Measurements from ENCODE around the gene EIF6. TPM values are rescaled to one million over a fixed set of nuclear protein-coding genes. Genes with fewer than 3 reads are reported as not detected.

Gene EIF6
- total RNA-seq, 5 donors from 2014 or later (not counting 1 experiment from before 2014, with no cell fraction given), result 43.8 to 70.7 (median 69.6) TPM

GRCh38 chr20:35301426-35301825 is 16.9 kb upstream of the EIF6 start:
- Mint-ChIP-seq H3K9me3 (no peaks in the 10 kb centered on the region), H3K36me3 (no peaks in the 10 kb centered on the region), H3K27me3 (no peaks in the 10 kb centered on the region), H3K4me3 (no peak overlapping the region), H3K4me1 (peaks cover 5 to 12% (median 12%) of the 10 kb centered on the region in 3 donors), H3K27ac (no peak overlapping the region)
- no peaks in the 10 kb centered on the region for H3K9me3 ChIP-seq
- H3K4me3 ChIP-seq (ENCODE audit: control insufficient read depth in 1 of 2, extremely low read depth in 1 of 2, low read length in 1 of 2), result no peak overlapping the region
- DNase-seq (no peak), ATAC-seq (replicated peaks in 1 of 4) (no peak)
- POLR2A ChIA-PET, result no interaction called here
- WGBS (ENCODE audit: insufficient coverage), result no CpG with 5 or more reads among the region's 2 CpGs
- peaks cover 0 to 1% of the 10 kb centered on the region in 2 experiments for H3K27me3 ChIP-seq (replicated peaks in 1 of 2; ENCODE audit: control insufficient read depth in 2 of 2, extremely low read depth in 1 of 2, insufficient read depth in 2 of 2, low read length in 1 of 2)
- H3K36me3 ChIP-seq (ENCODE audit: control insufficient read depth in 2 of 2, extremely low read depth in 1 of 2, insufficient read depth in 1 of 2, low read length in 1 of 2), result peaks cover 3 to 10% of the 10 kb centered on the region in 2 donors
- no peak overlapping the region for H3K27ac ChIP-seq (ENCODE audit: low read length)
- H3K4me1 ChIP-seq (ENCODE audit: control insufficient read depth in 1 of 2, extremely low read depth in 1 of 2, insufficient read depth in 2 of 2, low read length in 2 of 2), result peaks cover 0 to 10% of the 10 kb centered on the region in 2 experiments
- CTCF ChIA-PET, result interaction anchor here (0.5 to 0.7 kb wide), 4 partner anchors 138 to 485 kb away, joined by 3 to 7 read pairs (median 4); no protein-coding TSS in a partner anchor

DNA sequence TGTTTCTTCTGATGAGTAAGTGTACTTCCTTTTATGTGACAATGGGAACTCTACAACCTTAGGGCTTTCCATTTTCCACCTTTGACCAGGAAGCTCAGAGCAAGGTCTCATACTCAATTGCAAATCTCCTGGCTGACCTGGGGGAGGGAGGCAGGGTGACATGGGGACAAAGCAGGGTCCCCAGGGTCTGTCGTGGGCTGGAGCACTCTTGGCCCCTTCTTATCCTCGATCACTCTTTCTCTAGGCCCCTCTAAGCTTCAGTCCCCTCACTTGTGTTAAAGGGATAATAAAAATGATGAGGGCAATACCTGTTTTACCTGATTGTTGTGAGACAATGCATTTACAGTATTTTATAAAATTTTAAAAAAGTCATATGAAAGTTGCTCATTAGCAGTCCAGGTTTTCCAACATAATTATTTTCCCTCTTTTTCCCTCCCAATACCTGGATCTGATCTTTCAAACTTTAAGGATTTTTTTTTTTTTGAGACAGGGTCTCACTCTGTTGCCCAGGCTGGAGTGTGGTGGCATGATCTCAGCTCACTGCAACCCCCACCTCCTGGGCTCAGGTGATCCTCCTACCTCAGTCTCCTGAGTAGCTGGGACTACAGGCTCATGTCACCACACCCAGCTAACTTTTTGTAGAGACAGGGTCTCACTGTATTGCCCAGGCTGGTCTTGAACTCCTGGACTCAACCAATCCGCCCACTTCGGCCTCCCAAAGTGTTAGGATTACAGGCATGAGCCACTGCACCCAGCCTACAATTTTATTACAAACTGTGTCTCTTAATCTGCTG is 16.1 kb upstream of the EIF6 start:
- Mint-ChIP-seq H3K27me3 (no peaks in the 10 kb centered on the region), H3K27ac (no peak overlapping the region), H3K4me1 (peaks cover 5 to 9% (median 8%) of the 10 kb centered on the region in 3 donors), H3K4me3 (no peak overlapping the region), H3K36me3 (no peaks in the 10 kb centered on the region), H3K9me3 (no peaks in the 10 kb centered on the region)
- no peak for ATAC-seq (replicated peaks in 1 of 4)
- POLR2A ChIA-PET, result no interaction called here
- Histone ChIP-seq H3K4me1 (ENCODE audit: control insufficient read depth in 1 of 2, extremely low read depth in 1 of 2, insufficient read depth in 2 of 2, low read length in 2 of 2) (peaks cover 0 to 10% of the 10 kb centered on the region in 2 experiments), H3K36me3 (ENCODE audit: control insufficient read depth in 2 of 2, extremely low read depth in 1 of 2, insufficient read depth in 1 of 2, low read length in 1 of 2) (peaks cover 3% of the 10 kb centered on the region in 2 donors), H3K4me3 (ENCODE audit: control insufficient read depth in 1 of 2, extremely low read depth in 1 of 2, low read length in 1 of 2) (no peak overlapping the region), H3K27ac (ENCODE audit: low read length) (no peak overlapping the region), H3K27me3 (replicated peaks in 1 of 2; ENCODE audit: control insufficient read depth in 2 of 2, extremely low read depth in 1 of 2, insufficient read depth in 2 of 2, low read length in 1 of 2) (peaks cover 0 to 8% of the 10 kb centered on the region in 2 experiments), H3K9me3 (no peaks in the 10 kb centered on the region)
- no peak for DNase-seq
- CTCF ChIA-PET, result interaction anchor here (0.7 kb wide), 3 partner anchors 38 to 484 kb away, joined by 3 read pairs; no protein-coding TSS in a partner anchor
- no CpG with 5 or more reads among the region's 4 CpGs for WGBS (ENCODE audit: insufficient coverage)

DNA sequence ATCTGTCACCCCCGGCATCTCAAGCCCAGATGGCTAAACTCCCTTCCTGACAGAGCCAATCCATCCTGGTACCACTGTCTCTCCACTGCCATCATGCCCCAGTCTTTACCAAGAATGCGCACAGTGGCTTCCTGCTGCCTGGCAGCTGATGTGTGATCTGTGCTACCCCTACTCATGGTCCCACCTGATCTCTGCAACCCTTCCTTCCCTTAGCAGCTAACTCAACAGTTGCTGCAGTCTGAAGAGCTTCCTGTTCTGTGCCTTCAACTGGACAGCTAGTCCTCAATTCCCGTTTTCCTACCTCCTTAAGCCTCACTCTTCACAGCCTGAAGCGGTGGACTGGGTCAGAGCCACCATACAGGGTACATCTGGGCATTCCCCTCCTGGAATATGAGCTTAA is 15.2 kb upstream of the EIF6 start:
- no peak overlapping the region for H3K27ac ChIP-seq (ENCODE audit: low read length)
- ATAC-seq (replicated peaks in 1 of 4), result no peak

GRCh38 chr20:35298264-35298663 is 13.7 kb upstream of the EIF6 start:
- H3K4me3 ChIP-seq (ENCODE audit: control insufficient read depth in 1 of 2, extremely low read depth in 1 of 2, low read length in 1 of 2), result no peak overlapping the region
- DNase-seq (no peak), ATAC-seq (replicated peaks in 1 of 4) (no peak)
- H3K27ac ChIP-seq (ENCODE audit: low read length), result no peak overlapping the region
- CTCF ChIA-PET, result interaction anchor here in 1 of 2 donors (0.7 kb wide), 1 partner anchor 57 kb away, joined by 3 read pairs; no protein-coding TSS in a partner anchor
- peaks cover 0 to 20% of the 10 kb centered on the region in 2 experiments for H3K27me3 ChIP-seq (replicated peaks in 1 of 2; ENCODE audit: control insufficient read depth in 2 of 2, extremely low read depth in 1 of 2, insufficient read depth in 2 of 2, low read length in 1 of 2)
- POLR2A ChIA-PET, result no interaction called here
- H3K4me3 Mint-ChIP-seq, result no peak overlapping the region
- no peaks in the 10 kb centered on the region for H3K4me1 Mint-ChIP-seq
- no peaks in the 10 kb centered on the region for H3K9me3 Mint-ChIP-seq
- H3K4me1 ChIP-seq (ENCODE audit: control insufficient read depth in 1 of 2, extremely low read depth in 1 of 2, insufficient read depth in 2 of 2, low read length in 2 of 2), result no peaks in the 10 kb centered on the region
- peaks cover 4 to 6% of the 10 kb centered on the region in 2 donors for H3K27me3 Mint-ChIP-seq
- peaks cover 0 to 2% of the 10 kb centered on the region in 2 donors for H3K36me3 ChIP-seq (ENCODE audit: control insufficient read depth in 2 of 2, extremely low read depth in 1 of 2, insufficient read depth in 1 of 2, low read length in 1 of 2)
- 58% methylated on average over 3 of the region's 5 CpGs for WGBS (ENCODE audit: insufficient coverage)
- H3K9me3 ChIP-seq, result no peaks in the 10 kb centered on the region
- no peak overlapping the region for H3K27ac Mint-ChIP-seq
- no peaks in the 10 kb centered on the region for H3K36me3 Mint-ChIP-seq

More for the DNA sequence above, 15.2 kb upstream of the EIF6 start:
- peaks cover 0 to 3% of the 10 kb centered on the region in 2 donors for H3K36me3 ChIP-seq (ENCODE audit: control insufficient read depth in 2 of 2, extremely low read depth in 1 of 2, insufficient read depth in 1 of 2, low read length in 1 of 2)
- POLR2A ChIA-PET, result no interaction called here
- no peaks in the 10 kb centered on the region for H3K9me3 Mint-ChIP-seq
- CTCF ChIA-PET, result no interaction called here
- peaks cover 5 to 6% (median 5%) of the 10 kb centered on the region in 3 donors for H3K4me1 Mint-ChIP-seq
- no peak for DNase-seq
- peaks cover 0 to 10% of the 10 kb centered on the region in 2 experiments for H3K4me1 ChIP-seq (ENCODE audit: control insufficient read depth in 1 of 2, extremely low read depth in 1 of 2, insufficient read depth in 2 of 2, low read length in 2 of 2)
- H3K4me3 Mint-ChIP-seq, result no peak overlapping the region
- H3K27me3 Mint-ChIP-seq, result peaks cover 0 to 4% of the 10 kb centered on the region in 2 donors
- no peaks in the 10 kb centered on the region for H3K9me3 ChIP-seq
- H3K36me3 Mint-ChIP-seq, result no peaks in the 10 kb centered on the region
- no peak overlapping the region for H3K4me3 ChIP-seq (ENCODE audit: control insufficient read depth in 1 of 2, extremely low read depth in 1 of 2, low read length in 1 of 2)
- WGBS (ENCODE audit: insufficient coverage), result 77% methylated on average over 4 of the region's 4 CpGs
- no peak overlapping the region for H3K27ac Mint-ChIP-seq
- peaks cover 0 to 8% of the 10 kb centered on the region in 2 experiments for H3K27me3 ChIP-seq (replicated peaks in 1 of 2; ENCODE audit: control insufficient read depth in 2 of 2, extremely low read depth in 1 of 2, insufficient read depth in 2 of 2, low read length in 1 of 2)

DNA sequence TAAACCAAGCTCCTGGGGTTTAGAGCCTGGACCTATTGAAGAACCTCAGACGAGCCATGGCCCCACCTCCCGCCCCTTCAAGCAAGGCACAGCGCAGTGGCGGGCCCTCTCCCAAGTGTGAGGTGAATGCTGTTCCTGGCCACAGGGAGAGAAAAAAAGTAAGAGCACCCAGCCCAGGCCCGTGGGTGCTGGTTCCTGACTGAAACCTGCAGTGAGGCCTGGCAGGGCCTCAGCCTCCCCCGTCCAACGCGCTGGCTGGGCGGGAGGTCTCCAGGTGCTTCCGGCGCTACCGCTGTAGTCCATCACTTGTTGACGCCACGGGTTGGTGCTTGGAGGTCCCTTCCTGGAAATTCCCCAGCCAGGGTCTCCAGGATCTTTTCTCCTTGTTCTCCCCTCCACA is 13.2 kb upstream of the EIF6 start:
- no peaks in the 10 kb centered on the region for H3K9me3 ChIP-seq
- H3K27ac ChIP-seq (ENCODE audit: low read length), result no peak overlapping the region
- ATAC-seq (replicated peaks in 1 of 4) (no peak), DNase-seq (no peak)
- Mint-ChIP-seq H3K9me3 (no peaks in the 10 kb centered on the region), H3K4me3 (no peak overlapping the region), H3K4me1 (no peaks in the 10 kb centered on the region), H3K36me3 (no peaks in the 10 kb centered on the region), H3K27me3 (peaks cover 4 to 8% of the 10 kb centered on the region in 2 donors), H3K27ac (no peak overlapping the region)
- no peaks in the 10 kb centered on the region for H3K4me1 ChIP-seq (ENCODE audit: control insufficient read depth in 1 of 2, extremely low read depth in 1 of 2, insufficient read depth in 2 of 2, low read length in 2 of 2)
- peaks cover 0 to 25% of the 10 kb centered on the region in 2 experiments for H3K27me3 ChIP-seq (replicated peaks in 1 of 2; ENCODE audit: control insufficient read depth in 2 of 2, extremely low read depth in 1 of 2, insufficient read depth in 2 of 2, low read length in 1 of 2)
- ChIA-PET CTCF (no interaction called here), POLR2A (no interaction called here)
- no peaks in the 10 kb centered on the region for H3K36me3 ChIP-seq (ENCODE audit: control insufficient read depth in 2 of 2, extremely low read depth in 1 of 2, insufficient read depth in 1 of 2, low read length in 1 of 2)
- no peak overlapping the region for H3K4me3 ChIP-seq (ENCODE audit: control insufficient read depth in 1 of 2, extremely low read depth in 1 of 2, low read length in 1 of 2)
- WGBS (ENCODE audit: insufficient coverage), result 86% methylated on average over 14 of the region's 14 CpGs

DNA sequence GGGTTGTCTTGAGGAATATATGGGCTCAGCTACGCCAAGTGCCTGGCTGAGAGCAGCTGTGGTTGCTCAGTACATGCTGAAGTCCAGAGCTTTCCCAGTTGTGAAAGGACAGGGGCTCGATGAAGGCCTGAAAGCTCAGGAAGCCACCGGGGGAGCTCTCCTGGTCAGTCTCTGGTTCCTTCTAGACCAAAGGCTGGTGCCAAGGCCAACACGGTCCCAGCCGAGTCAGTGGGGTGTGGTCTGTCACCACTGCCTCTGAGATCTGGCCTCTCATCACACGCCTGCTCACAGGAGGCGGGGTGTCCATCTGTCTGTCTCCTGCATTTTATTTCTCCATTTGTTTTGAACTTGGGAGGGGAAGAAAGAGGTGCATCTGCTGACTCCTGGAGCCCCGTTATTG is 12.6 kb upstream of the EIF6 start:
- H3K9me3 Mint-ChIP-seq, result no peaks in the 10 kb centered on the region
- no peaks in the 10 kb centered on the region for H3K36me3 Mint-ChIP-seq
- Histone ChIP-seq H3K9me3 (no peaks in the 10 kb centered on the region), H3K36me3 (ENCODE audit: control insufficient read depth in 2 of 2, extremely low read depth in 1 of 2, insufficient read depth in 1 of 2, low read length in 1 of 2) (no peaks in the 10 kb centered on the region), H3K27me3 (replicated peaks in 1 of 2; ENCODE audit: control insufficient read depth in 2 of 2, extremely low read depth in 1 of 2, insufficient read depth in 2 of 2, low read length in 1 of 2) (peaks cover 0 to 28% of the 10 kb centered on the region in 2 experiments), H3K27ac (ENCODE audit: low read length) (no peak overlapping the region), H3K4me1 (ENCODE audit: control insufficient read depth in 1 of 2, extremely low read depth in 1 of 2, insufficient read depth in 2 of 2, low read length in 2 of 2) (no peaks in the 10 kb centered on the region), H3K4me3 (ENCODE audit: control insufficient read depth in 1 of 2, extremely low read depth in 1 of 2, low read length in 1 of 2) (no peak overlapping the region)
- no peaks in the 10 kb centered on the region for H3K4me1 Mint-ChIP-seq
- DNase-seq, result no peak
- H3K27me3 Mint-ChIP-seq, result peaks cover 4 to 12% of the 10 kb centered on the region in 2 donors
- ChIA-PET CTCF (no interaction called here), POLR2A (no interaction called here)
- H3K4me3 Mint-ChIP-seq, result no peak overlapping the region
- ATAC-seq (replicated peaks in 1 of 4), result no peak
- 80% methylated on average over 5 of the region's 8 CpGs for WGBS (ENCODE audit: insufficient coverage)
- no peak overlapping the region for H3K27ac Mint-ChIP-seq
